Ascending aorta (tissue), 2 donors: ENCODE results near the gene PANX1. TPM values are rescaled to one million over a fixed set of nuclear protein-coding genes. Genes with fewer than 3 reads are reported as not detected.
A peak's percentile ranks its signal among the peaks of the same experiment; 100 is the strongest.

ENCODE experiments used
- DNase-seq, 2 donors: peaks; one replicate each; pipeline ENCODE4 v3.0.0-alpha.2; 2019; ENCODE audit warnings: low spot score in 2 of 2
- H3K27ac ChIP-seq, 2 donors: fragments of 200-600 bp; sonication (generic); one replicate each; pipeline ENCODE4 v1.5.1; 2016 to 2017; ENCODE audit warnings: mild to moderate bottlenecking in 1 of 2
- H3K27me3 ChIP-seq: fragments of 200-600 bp; sonication (generic); one replicate; pipeline ENCODE4 v1.5.1; 2017
- H3K36me3 ChIP-seq, 2 donors: fragments of 200-600 bp; sonication (generic); one replicate each; pipeline ENCODE4 v1.5.1; 2016
- H3K4me1 ChIP-seq, 2 donors: fragments of 200-600 bp; sonication (generic); one replicate each; pipeline ENCODE4 v1.5.1; 2016 to 2017; ENCODE audit warnings: mild to moderate bottlenecking in 1 of 2
- H3K4me3 ChIP-seq, 2 donors: fragments of 200-600 bp; sonication (generic); one replicate each; pipeline ENCODE4 v1.5.1; 2016 to 2017; ENCODE audit warnings: mild to moderate bottlenecking in 1 of 2
- H3K9me3 ChIP-seq, 2 donors: fragments of 200-600 bp; sonication (generic); one replicate each; pipeline ENCODE4 v1.5.1; 2016
- CTCF ChIP-seq, 3 experiments: fragments of 200-600 bp in 2 of 3; fragments of 450-650 bp in 1 of 3; sonication (generic) in 2 of 3; IDR thresholded peaks; one replicate each; pipeline ENCODE4 v1.5.1; 2016 to 2019; ENCODE audit warnings: antibody characterized with exemption in 3 of 3, mild to moderate bottlenecking in 1 of 3, moderate library complexity in 1 of 3
- intact Hi-C: fragments of 100-400 bp; cut with DNase I; formaldehyde crosslinking; loops from one replicate; pipeline ENCODE4 v1.15.1; 2023
- total RNA-seq: library from RNA; depleted of rRNA; stranded (reverse); fragments of >200 nt; gene quantifications from one replicate; pipeline ENCODE4 v1.1.0, GENCODE V29; 2016

Gene PANX1
- total RNA-seq, 1 donor from 2014 or later: 24.4 TPM

GRCh38 chr11:94168882-94169281 is 40.2 kb downstream of the PANX1 start:
- no peaks in the 10 kb centered on the region for H3K9me3 ChIP-seq
- DNase-seq: no peak
- intact Hi-C loops: no loop called here
- H3K4me1 ChIP-seq: no peaks in the 10 kb centered on the region
- no peak overlapping the region for H3K27ac ChIP-seq
- H3K27me3 ChIP-seq: no peaks in the 10 kb centered on the region
- no peaks in the 10 kb centered on the region for H3K36me3 ChIP-seq
- no peak overlapping the region for H3K4me3 ChIP-seq
- no peak for TF ChIP-seq CTCF (IDR thresholded peaks at IDR 0.05)

GRCh38 chr11:94169516-94169915 is 40.9 kb downstream of the PANX1 start:
- Histone ChIP-seq H3K4me1 (peaks cover 0 to under 1% of the 10 kb centered on the region in 2 donors), H3K36me3 (no peaks in the 10 kb centered on the region), H3K27me3 (no peaks in the 10 kb centered on the region), H3K9me3 (no peaks in the 10 kb centered on the region), H3K4me3 (no peak overlapping the region), H3K27ac (no peak overlapping the region)
- intact Hi-C loops: no loop called here
- DNase-seq: no peak
- no peak for TF ChIP-seq CTCF (IDR thresholded peaks at IDR 0.05)

- Histone ChIP-seq H3K9me3 (no peaks in the 10 kb centered on the region), H3K27ac (no peak overlapping the region), H3K4me3 (no peak overlapping the region), H3K27me3 (no peaks in the 10 kb centered on the region), H3K36me3 (no peaks in the 10 kb centered on the region), H3K4me1 (peaks cover 0 to 5% of the 10 kb centered on the region in 2 donors)
- intact Hi-C loops: no loop called here
- DNase-seq: no peak
- TF ChIP-seq CTCF (IDR thresholded peaks at IDR 0.05): no peak
Observed at GRCh38 chr11:94169930-94170545, 41.4 kb downstream of the PANX1 start.

GRCh38 chr11:94170953-94171352 is 42.3 kb downstream of the PANX1 start:
- intact Hi-C loops: no loop called here
- Histone ChIP-seq H3K4me3 (no peak overlapping the region), H3K4me1 (peaks cover 0 to 12% of the 10 kb centered on the region in 2 donors), H3K27ac (no peak overlapping the region), H3K9me3 (no peaks in the 10 kb centered on the region), H3K36me3 (no peaks in the 10 kb centered on the region), H3K27me3 (no peaks in the 10 kb centered on the region)
- no peak for DNase-seq
- TF ChIP-seq CTCF (IDR thresholded peaks at IDR 0.05): no peak

GRCh38 chr11:94171693-94172440 is 43.2 kb downstream of the PANX1 start:
- H3K27me3 ChIP-seq: no peaks in the 10 kb centered on the region
- H3K9me3 ChIP-seq: no peaks in the 10 kb centered on the region
- TF ChIP-seq CTCF (IDR thresholded peaks at IDR 0.05): peak in 2 of 3 experiments; percentile 31 to 47
- H3K36me3 ChIP-seq: no peaks in the 10 kb centered on the region
- H3K4me3 ChIP-seq: no peak overlapping the region
- no peak for DNase-seq
- H3K4me1 ChIP-seq: peaks cover 0 to 12% of the 10 kb centered on the region in 2 donors
- intact Hi-C loops: no loop called here
- H3K27ac ChIP-seq: no peak overlapping the region
